Measurements from ENCODE around the gene PIAS1.
"Not testable (repeated sequence)": the region's sequence is repeated elsewhere in the genome, so short reads cannot be mapped to it uniquely, and the experiment has no call there.

The PIAS1 gene

DNA sequence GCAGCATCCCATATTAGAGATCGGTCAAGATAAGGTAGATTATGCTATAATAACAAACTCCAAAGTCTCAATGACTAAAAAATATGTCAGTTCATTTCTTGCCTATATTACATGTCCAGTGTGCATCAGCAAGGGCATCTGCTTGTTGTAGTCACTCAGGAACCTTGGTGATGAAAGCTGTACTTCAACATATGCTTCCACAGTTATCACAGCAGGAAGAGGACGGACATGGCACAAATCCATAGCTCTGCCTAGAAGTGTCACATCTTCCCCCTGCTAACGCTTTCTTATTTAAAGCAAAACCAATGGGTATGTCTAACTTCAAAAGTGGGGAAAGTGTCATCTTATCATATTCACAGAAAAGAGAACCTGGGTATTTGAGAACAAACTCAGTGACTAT is 20.0 kb upstream of the PIAS1 start:
- in situ Hi-C loops (cut with HindIII; ENCODE audit: low sequenced_read_pairs): no loop called here

DNA sequence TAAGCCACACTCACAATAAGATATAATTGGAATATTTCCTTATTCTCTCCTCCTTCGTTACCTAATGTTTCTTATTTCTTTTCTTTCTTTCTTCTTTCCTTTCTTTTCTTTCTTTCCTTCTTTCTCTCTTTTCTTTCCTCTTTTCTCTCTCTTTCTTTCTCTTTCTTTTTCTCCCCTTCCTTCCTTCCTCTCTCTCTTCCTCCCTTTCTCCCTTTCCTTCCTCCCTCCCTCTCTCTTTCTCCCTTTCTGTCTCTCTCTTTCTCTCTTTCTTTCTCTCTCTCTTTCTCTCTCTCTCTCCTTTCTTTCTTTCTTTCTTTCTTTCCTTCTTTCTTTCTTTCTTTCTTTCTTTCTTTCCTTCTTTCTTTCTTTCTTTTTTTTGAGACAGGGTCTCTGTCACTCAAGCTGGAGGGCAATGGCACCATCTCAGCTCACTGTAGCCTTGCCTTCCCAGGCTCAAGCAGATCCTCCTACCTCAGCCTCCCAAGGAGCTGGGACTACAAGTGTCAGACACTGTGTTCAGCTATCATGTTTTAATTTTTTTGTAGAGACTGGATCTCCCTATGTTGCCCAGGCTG is 19.3 kb upstream of the PIAS1 start:
- in situ Hi-C loops (cut with HindIII; ENCODE audit: low sequenced_read_pairs): no loop called here

DNA sequence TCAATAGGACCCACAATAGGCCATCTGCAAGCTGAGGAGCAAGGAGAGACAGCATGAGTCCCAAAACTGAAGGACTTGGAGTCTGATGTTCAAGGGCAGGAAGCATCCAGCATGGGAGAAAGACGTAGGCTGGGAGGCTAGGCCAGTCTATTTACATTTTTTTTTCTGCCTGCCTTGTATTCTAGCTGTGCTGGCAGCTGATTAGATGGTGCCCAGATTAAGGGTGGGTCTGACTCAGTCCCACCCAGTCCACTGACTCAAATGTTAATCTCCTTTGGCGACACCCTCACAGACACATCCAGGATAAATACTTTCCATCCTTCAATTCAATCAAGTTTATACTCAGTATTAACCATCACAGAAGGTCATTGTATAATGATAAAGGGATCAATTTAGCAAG is 15.9 kb upstream of the PIAS1 start:
- in situ Hi-C loops (cut with HindIII; ENCODE audit: low sequenced_read_pairs): no loop called here

DNA sequence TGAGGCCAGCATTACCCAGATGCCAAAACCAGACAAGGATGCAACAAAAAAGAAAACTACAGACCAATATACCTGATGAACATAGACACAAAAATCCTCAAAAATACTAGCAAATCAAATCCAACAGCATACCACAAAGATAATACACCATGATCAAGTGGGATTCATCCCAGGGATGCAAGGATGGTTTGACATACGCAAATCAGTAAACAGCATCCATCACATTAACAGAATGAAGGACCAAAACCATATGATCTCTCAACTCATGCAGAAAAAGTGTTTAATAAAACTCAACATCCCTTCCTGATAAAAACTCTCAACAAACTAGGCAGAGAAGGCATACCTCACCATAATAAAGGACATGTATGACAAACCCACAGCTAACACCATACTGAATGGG is 14.0 kb upstream of the PIAS1 start:
- in situ Hi-C loops (cut with HindIII; ENCODE audit: low sequenced_read_pairs): no loop called here

GRCh38 chr15:68042156-68042854 is 11.8 kb upstream of the PIAS1 start:
- in situ Hi-C loops (cut with HindIII; ENCODE audit: low sequenced_read_pairs): no loop called here

DNA sequence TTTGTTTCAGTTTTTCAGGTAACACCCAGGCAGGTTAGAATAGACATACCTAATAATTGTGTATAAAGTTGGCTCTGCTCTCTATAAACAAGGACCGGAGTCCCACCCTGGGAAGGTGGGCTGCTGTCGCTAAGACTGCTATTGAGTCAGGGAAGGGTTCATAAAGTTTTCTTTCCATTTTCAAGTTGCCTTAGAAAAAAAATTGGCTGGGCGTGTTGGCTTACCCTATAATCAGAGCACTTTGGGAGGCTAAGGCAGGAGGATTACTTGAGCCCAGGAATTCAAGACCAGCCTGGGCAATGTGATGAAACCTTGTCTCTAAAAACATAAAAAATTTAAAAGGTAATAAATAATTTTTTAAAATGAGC is 11.3 kb upstream of the PIAS1 start:
- in situ Hi-C loops (cut with HindIII; ENCODE audit: low sequenced_read_pairs): no loop called here

DNA sequence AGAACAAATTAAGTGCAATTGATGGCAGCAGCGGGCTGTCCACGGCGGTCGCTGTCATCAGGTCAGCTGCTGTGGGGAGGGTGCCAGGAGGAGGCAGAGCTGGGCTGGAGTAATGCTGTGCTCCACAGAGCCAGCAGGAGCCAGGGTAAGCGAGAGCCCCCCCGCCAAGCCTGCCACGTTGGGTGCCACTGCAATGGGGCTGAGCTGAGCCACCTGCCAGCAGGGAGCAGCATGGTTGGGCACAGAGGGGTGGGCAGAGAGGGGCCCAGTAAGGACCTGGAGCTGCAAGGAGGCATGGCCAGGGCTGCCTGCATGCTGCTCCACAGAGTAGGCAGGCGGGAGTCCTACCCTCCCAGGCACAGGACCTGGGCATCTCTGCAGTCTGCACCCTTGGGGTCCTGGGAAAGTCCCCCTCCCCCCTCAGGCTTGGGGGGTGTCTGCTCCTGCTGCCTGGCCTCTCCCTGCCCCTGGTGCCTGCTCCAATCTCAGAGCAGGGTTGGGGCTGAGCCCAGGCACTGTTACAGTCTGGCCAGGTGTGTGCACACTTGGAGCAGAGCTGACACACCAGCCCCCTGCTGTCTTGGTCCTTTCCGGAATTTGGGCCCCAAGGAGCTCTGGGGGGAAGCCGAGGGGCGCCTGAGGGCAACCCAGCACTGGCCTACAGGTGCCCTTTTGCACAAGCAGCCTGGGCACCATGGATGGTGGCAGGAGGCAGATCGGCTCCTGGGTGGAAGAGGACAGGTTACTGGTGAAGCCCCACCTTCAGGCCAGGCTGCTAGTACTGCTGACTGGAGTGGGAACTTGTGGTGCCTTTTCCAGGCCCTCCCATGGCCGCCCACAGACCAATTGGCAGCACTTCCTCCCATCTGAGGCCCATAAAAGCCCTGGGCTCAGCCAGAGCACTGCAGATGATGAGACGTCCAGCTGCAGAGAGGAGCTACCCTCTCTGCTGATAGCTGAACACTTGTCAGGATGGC is 8.5 kb upstream of the PIAS1 start:
- in situ Hi-C loops (cut with HindIII; ENCODE audit: low sequenced_read_pairs): no loop called here

DNA sequence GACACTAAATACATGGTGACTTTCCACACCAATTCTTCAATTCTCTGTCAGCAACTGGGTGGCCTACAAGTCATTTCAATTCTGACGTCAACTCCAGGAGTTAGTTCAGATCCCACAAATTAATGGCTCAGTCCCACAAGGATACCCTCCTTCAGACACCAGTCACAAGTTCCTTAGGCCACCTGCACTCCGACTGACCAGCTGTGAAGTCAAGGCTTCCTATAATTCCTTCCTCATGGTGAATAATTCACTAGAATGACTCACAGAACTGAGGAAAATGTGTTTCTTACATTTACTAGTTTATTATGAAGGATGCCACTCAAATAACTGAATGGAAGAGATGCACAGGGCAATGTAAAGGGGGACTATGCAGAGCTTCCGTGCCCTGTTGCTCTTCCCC is 6.3 kb upstream of the PIAS1 start:
- in situ Hi-C loops (cut with HindIII; ENCODE audit: low sequenced_read_pairs): no loop called here

GRCh38 chr15:68051109-68051508 is 3.0 kb upstream of the PIAS1 start:
- in situ Hi-C loops (cut with HindIII; ENCODE audit: low sequenced_read_pairs): no loop called here

DNA sequence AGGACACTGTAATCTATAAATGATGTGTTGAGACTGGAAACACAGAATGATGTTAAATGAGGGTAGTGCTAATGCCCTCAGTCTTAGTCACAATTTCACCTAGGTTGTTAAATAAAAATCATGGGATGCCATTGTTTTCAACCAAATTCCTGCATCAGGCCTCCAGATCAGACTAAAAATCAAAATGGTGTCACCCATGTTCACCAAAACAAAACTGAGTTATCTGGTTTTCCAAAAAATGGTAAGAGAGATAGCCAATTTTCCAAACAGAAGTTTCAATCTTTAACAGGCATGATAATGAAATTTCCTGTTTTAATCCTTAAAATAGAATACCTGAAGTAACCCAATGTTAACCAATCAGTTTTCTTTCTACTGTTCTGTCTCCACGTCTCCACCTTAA is 2.2 kb upstream of the PIAS1 start:
- in situ Hi-C loops (cut with HindIII; ENCODE audit: low sequenced_read_pairs): no loop called here

GRCh38 chr15:68052431-68052830 is 1.7 kb upstream of the PIAS1 start:
- in situ Hi-C loops (cut with HindIII; ENCODE audit: low sequenced_read_pairs): no loop called here

- in situ Hi-C loops (cut with HindIII; ENCODE audit: low sequenced_read_pairs): no loop called here
Measured at GRCh38 chr15:68053001-68053400, 1.1 kb upstream of the PIAS1 start.

DNA sequence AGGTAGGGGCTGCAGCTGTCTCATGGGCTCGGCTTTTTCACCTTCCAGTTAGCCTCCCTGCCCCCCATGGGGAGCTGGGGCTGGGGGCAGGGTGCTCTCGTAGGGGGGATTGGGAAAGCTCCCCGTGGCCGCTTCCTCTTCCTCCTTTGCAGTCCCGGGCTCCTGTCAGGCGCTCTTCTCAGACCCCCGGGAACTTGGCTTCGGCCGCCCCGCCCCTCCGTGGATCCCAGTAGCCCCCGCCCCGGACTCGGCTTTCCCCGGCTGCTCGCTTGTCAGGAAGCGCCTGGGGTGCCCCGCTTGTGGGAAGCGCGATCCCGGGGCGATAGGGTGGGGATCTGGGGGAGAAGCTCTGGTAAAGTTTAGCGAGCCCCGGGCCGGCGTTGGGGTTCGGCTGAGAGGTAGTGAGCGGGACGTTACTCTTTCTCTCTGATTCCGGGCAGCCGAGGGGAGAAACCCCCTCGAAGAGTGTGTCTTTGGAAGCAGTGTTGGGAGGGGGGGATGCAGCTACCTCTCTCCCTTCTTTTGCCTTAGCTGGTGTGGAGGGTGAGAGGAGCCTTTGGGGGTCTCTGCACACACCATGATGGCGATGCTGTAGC is 611 bp downstream of the PIAS1 start:
- in situ Hi-C loops (cut with HindIII; ENCODE audit: low sequenced_read_pairs): no loop called here

DNA sequence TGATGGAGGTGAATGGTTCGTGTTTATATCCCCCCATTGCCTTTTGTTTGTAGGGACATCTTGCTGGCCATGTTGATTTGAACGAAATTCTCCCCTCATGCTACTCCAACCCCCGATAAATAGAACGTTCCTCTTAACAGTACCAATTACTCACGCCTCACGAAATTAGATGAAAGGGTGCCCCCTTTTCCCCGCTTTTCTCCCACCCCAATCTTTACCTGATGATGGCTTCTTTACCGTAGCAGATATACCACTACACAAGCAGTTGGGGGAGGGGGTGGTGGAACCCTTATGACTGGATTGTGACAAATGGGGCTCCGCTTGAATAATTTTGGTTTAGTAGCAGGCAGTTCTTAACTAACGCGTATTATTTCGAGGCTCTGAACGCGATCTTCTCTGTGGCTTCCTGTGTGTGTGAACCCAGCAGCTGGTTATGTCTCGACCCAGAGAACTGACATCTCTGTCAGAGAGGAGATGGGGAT is 1.1 kb downstream of the PIAS1 start:
- in situ Hi-C loops (cut with HindIII; ENCODE audit: low sequenced_read_pairs): no loop called here

- in situ Hi-C loops (cut with HindIII; ENCODE audit: low sequenced_read_pairs): no loop called here
Measured at GRCh38 chr15:68056097-68056865, 2.2 kb downstream of the PIAS1 start.

- in situ Hi-C loops (cut with HindIII; ENCODE audit: low sequenced_read_pairs): no loop called here
Measured at GRCh38 chr15:68057034-68057433, 2.9 kb downstream of the PIAS1 start.

DNA sequence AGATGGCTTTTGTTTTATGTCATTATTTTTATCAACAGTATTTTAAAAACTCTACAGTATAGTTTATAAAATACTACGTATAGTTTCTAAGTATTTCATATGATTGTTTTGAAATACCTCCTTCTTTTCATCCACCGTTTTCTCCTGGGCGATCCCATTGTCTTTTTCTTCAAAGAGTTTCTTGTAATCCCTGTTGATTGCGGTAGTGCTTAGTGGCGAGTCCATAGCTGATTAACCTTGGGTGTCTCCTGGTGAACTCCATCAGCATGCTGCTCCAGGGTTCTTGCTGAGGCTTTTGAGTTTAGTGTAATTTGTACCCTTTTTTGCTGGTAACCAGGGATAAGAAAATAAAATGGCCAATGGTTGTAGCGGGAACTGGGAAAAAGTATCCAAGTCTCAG is 3.6 kb downstream of the PIAS1 start:
- in situ Hi-C loops (cut with HindIII; ENCODE audit: low sequenced_read_pairs): no loop called here

DNA sequence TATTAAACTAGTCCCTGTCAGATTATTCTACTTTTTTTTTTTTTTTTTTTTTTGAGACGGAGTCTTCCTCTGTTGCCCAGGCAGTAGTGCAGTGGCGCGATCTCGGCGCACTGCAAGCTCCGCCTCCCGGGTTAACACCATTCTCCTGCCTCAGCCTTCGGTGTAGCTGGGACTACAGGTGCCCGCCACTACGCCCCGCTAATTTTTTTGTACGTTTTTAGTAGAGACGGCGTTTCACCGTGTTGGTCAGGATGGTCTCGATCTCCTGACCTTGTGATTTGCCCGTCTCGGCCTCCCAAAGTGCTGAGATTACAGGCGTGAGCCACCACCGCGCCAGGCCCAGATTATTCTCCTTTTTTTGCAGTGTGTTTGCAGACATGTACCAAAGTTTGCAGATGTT is 4.9 kb downstream of the PIAS1 start:
- in situ Hi-C loops (cut with HindIII; ENCODE audit: low sequenced_read_pairs): not testable (repeated sequence)

- in situ Hi-C loops (cut with HindIII; ENCODE audit: low sequenced_read_pairs): no loop called here
Measured at GRCh38 chr15:68059630-68060029, 5.5 kb downstream of the PIAS1 start.

- in situ Hi-C loops (cut with HindIII; ENCODE audit: low sequenced_read_pairs): no loop called here
Measured at GRCh38 chr15:68061171-68061570, 7.1 kb downstream of the PIAS1 start.

DNA sequence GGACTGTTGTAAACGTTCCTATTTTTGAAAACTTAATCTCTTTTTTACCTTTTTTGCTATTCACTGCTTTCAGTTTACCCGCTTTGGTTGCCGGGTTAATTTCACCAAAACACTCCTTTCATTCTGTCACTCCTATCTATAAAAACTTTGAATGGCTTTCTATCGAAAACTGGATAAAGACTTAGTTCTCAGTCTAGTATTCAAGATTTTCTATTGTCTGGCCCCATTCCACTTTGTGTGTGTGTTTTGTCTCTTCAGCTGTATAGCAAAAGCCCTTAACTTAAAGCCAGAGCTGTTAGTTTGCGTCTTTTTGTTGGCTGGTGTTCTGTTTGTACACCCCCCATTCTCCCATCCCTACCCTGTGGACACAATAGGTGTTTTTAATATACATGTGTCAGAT is 7.5 kb downstream of the PIAS1 start:
- in situ Hi-C loops (cut with HindIII; ENCODE audit: low sequenced_read_pairs): no loop called here
